Fibroblast of villous mesenchyme (primary cell): ENCODE results near the gene OTUB2. TPM values are rescaled to one million over a fixed set of nuclear protein-coding genes. Genes with fewer than 3 reads are reported as not detected.

Experiments
- DNase-seq: peaks from one replicate; pipeline ENCODE4 v3.0.0-alpha.2; 2010; ENCODE audit warnings: low read depth
- H3K4me3 ChIP-seq: 2 replicates; pipeline ENCODE4 v1.5.1; 2011; ENCODE audit warnings: low read depth, mild to moderate bottlenecking, low read length
- CTCF ChIP-seq: IDR thresholded peaks from 2 replicates; pipeline ENCODE4 v1.5.1; 2012; ENCODE audit warnings: low read depth, mild to moderate bottlenecking, low read length; ENCODE audit not compliant: insufficient read depth
- total RNA-seq: library from RNA; depleted of rRNA; stranded (reverse); fragments of >200 nt; gene quantifications from 2 replicates; pipeline ENCODE4 v1.2.3, GENCODE V29; 2012

The OTUB2 gene
- total RNA-seq, 1 donor: 1.3 TPM

- no peak for TF ChIP-seq CTCF
- DNase-seq: no peak
- no peak overlapping the region for H3K4me3 ChIP-seq
These were observed 26.5 kb downstream of the OTUB2 start for GRCh38 chr14:94052662-94053061.

- H3K4me3 ChIP-seq: no peak overlapping the region
- DNase-seq: no peak
- TF ChIP-seq CTCF: no peak
These were observed 28.3 kb downstream of the OTUB2 start for GRCh38 chr14:94054401-94054800.

GRCh38 chr14:94054936-94055335, 28.8 kb downstream of the OTUB2 start:
- TF ChIP-seq CTCF: no peak
- DNase-seq: no peak
- H3K4me3 ChIP-seq: no peak overlapping the region

GRCh38 chr14:94056579-94057308, 30.6 kb downstream of the OTUB2 start:
- TF ChIP-seq CTCF: no peak
- no peak overlapping the region for H3K4me3 ChIP-seq
- peak; percentile 44 for DNase-seq

- TF ChIP-seq CTCF: no peak
These were observed 32.1 kb downstream of the OTUB2 start for GRCh38 chr14:94058128-94058673.

GRCh38 chr14:94058674-94059138, 32.6 kb downstream of the OTUB2 start:
- DNase-seq: no peak
- TF ChIP-seq CTCF: no peak
- no peak overlapping the region for H3K4me3 ChIP-seq

More at GRCh38 chr14:94058128-94058673, 32.1 kb downstream of the OTUB2 start:
- DNase-seq: no peak
- H3K4me3 ChIP-seq: no peak overlapping the region
